HEK293 (cell line): ENCODE data around the gene ZNF484.

Experiments used
- CTCF ChIA-PET: fragments of 350-600 bp; formaldehyde crosslinking; extraction: SDS; loops from one replicate; lab custom pipeline; 2021; ENCODE audit warnings: antibody characterized with exemption; lab: Yijun Ruan, JAX
- POLR2A ChIA-PET: fragments of 300-600 bp; formaldehyde crosslinking; extraction: SDS; loops from one replicate; lab custom pipeline; 2020; ENCODE audit warnings: antibody characterized with exemption, inconsistent platforms; lab: Yijun Ruan, JAX
- H3K27ac ChIP-seq: fragments of 200-500 bp; sonication (Bioruptor generic); 2 replicates; pipeline ENCODE4 v1.5.1; 2014; ENCODE audit warnings: low read depth, low read length, control low read depth, inconsistent platforms; ENCODE audit errors: extremely low read depth
- H3K36me3 ChIP-seq, 2 experiments: fragments of 200-500 bp in 1 of 2; sonication (Bioruptor generic) in 1 of 2; 1 replicate in 1 of 2; 2 replicates in 1 of 2; pipeline ENCODE4 v1.5.1; 2014 to 2017; ENCODE audit warnings: inconsistent platforms in 2 of 2, low read length in 2 of 2; ENCODE audit not compliant: control insufficient read depth in 2 of 2, insufficient read depth in 1 of 2
- H3K4me1 ChIP-seq: fragments of 200-500 bp; sonication (Bioruptor generic); 2 replicates; pipeline ENCODE4 v1.5.1; 2014; ENCODE audit warnings: mild to moderate bottlenecking, low read length, inconsistent platforms; ENCODE audit not compliant: control insufficient read depth, insufficient read depth
- H3K4me3 ChIP-seq: 2 replicates; pipeline ENCODE4 v1.5.1; 2011; ENCODE audit warnings: low read depth, mild to moderate bottlenecking, control low read depth, low read length, moderate library complexity
- H3K9me3 ChIP-seq: fragments of 200-500 bp; sonication (Bioruptor generic); 2 replicates; pipeline ENCODE4 v1.5.1; 2014; ENCODE audit warnings: low read depth, low read length, inconsistent platforms; ENCODE audit not compliant: control insufficient read depth, insufficient read depth
- EGR2 ChIP-seq: fragments of 450-650 bp; formaldehyde crosslinking; IDR thresholded peaks from 2 replicates; pipeline ENCODE4 v1.5.1; 2016; ENCODE audit warnings: low read depth, missing biosample characterization, missing genetic modification characterization
- ELK4 ChIP-seq: IDR thresholded peaks from 2 replicates; pipeline ENCODE4 v1.6.1; 2011; ENCODE audit warnings: mild to moderate bottlenecking, low read depth, low read length, borderline replicate concordance
- FEZF1 ChIP-seq: fragments of 450-650 bp; formaldehyde crosslinking; IDR thresholded peaks from 2 replicates; pipeline ENCODE4 v1.5.1; 2016; ENCODE audit warnings: missing biosample characterization, missing genetic modification characterization
- HOXD13 ChIP-seq: sonication (generic); formaldehyde crosslinking; IDR thresholded peaks from 2 replicates; pipeline ENCODE4 v1.8.0; 2022; ENCODE audit warnings: missing genetic modification reagents, borderline replicate concordance
- KLF16 ChIP-seq: fragments of 450-650 bp; formaldehyde crosslinking; IDR thresholded peaks from 2 replicates; pipeline ENCODE4 v1.5.1; 2017; ENCODE audit warnings: missing biosample characterization, missing genetic modification characterization
- OSR2 ChIP-seq: fragments of 450-650 bp; formaldehyde crosslinking; IDR thresholded peaks from 2 replicates; pipeline ENCODE4 v1.5.1; 2016; ENCODE audit warnings: missing biosample characterization, missing genetic modification characterization
- SALL2 ChIP-seq: fragments of 450-650 bp; formaldehyde crosslinking; IDR thresholded peaks from 2 replicates; pipeline ENCODE4 v1.5.0; 2017; ENCODE audit warnings: missing biosample characterization, mild to moderate bottlenecking, missing genetic modification characterization, borderline replicate concordance
- YY1 ChIP-seq: fragments of 450-650 bp; formaldehyde crosslinking; IDR thresholded peaks from 2 replicates; pipeline ENCODE4 v1.5.1; 2018; ENCODE audit warnings: missing biosample characterization, missing genetic modification characterization
- ZBTB1 ChIP-seq: fragments of 450-650 bp; formaldehyde crosslinking; IDR thresholded peaks from 2 replicates; pipeline ENCODE4 v1.5.1; 2016; ENCODE audit warnings: missing biosample characterization, missing genetic modification characterization
- ZBTB10 ChIP-seq: fragments of 450-650 bp; formaldehyde crosslinking; IDR thresholded peaks from 2 replicates; pipeline ENCODE4 v1.5.1; 2016; ENCODE audit warnings: missing biosample characterization, missing genetic modification characterization
- ZBTB6 ChIP-seq: fragments of 450-650 bp; formaldehyde crosslinking; IDR thresholded peaks from 2 replicates; pipeline ENCODE4 v1.5.1; 2017; ENCODE audit warnings: missing biosample characterization, missing genetic modification characterization
- ZBTB7A ChIP-seq: fragments of 450-650 bp; formaldehyde crosslinking; IDR thresholded peaks from 2 replicates; pipeline ENCODE4 v1.5.1; 2016; ENCODE audit warnings: low read depth, missing biosample characterization, missing genetic modification characterization
- ZFHX2 ChIP-seq: fragments of 450-650 bp; formaldehyde crosslinking; conservative IDR thresholded peaks from 2 replicates; pipeline ENCODE4 v1.5.1; 2016; ENCODE audit warnings: missing biosample characterization, missing genetic modification characterization
- ZNF18 ChIP-seq: fragments of 450-650 bp; formaldehyde crosslinking; IDR thresholded peaks from 2 replicates; pipeline ENCODE4 v1.5.1; 2016; ENCODE audit warnings: missing biosample characterization, missing genetic modification characterization
- ZNF302 ChIP-seq: fragments of 450-650 bp; formaldehyde crosslinking; IDR thresholded peaks from 2 replicates; pipeline ENCODE4 v1.5.1; 2016; ENCODE audit warnings: missing biosample characterization, missing genetic modification characterization, low read depth
- ZNF311 ChIP-seq: fragments of 450-650 bp; formaldehyde crosslinking; IDR thresholded peaks from 2 replicates; pipeline ENCODE4 v1.5.1; 2017; ENCODE audit warnings: missing biosample characterization, missing genetic modification characterization, borderline replicate concordance
- ZNF394 ChIP-seq: fragments of 450-650 bp; formaldehyde crosslinking; IDR thresholded peaks from 2 replicates; pipeline ENCODE4 v1.5.1; 2016; ENCODE audit warnings: missing biosample characterization, missing genetic modification characterization, mild to moderate bottlenecking, moderate library complexity, borderline replicate concordance
- ZNF521 ChIP-seq: fragments of 450-650 bp; formaldehyde crosslinking; IDR thresholded peaks from 2 replicates; pipeline ENCODE4 v1.5.1; 2017; ENCODE audit warnings: missing biosample characterization, mild to moderate bottlenecking, missing genetic modification characterization
- ZNF558 ChIP-seq: fragments of 450-650 bp; formaldehyde crosslinking; IDR thresholded peaks from 2 replicates; pipeline ENCODE4 v1.5.1; 2016; ENCODE audit warnings: missing biosample characterization, missing genetic modification characterization
- ZNF600 ChIP-seq: fragments of 450-650 bp; formaldehyde crosslinking; IDR thresholded peaks from 2 replicates; pipeline ENCODE4 v1.5.1; 2016; ENCODE audit warnings: missing biosample characterization, missing genetic modification characterization
- ZNF610 ChIP-seq: fragments of 450-650 bp; formaldehyde crosslinking; IDR thresholded peaks from 2 replicates; pipeline ENCODE4 v1.5.1; 2016; ENCODE audit warnings: missing biosample characterization, missing genetic modification characterization, borderline replicate concordance
- ZNF654 ChIP-seq: fragments of 450-650 bp; formaldehyde crosslinking; IDR thresholded peaks from 2 replicates; pipeline ENCODE4 v1.5.1; 2016; ENCODE audit warnings: low read depth, missing biosample characterization, missing genetic modification characterization
- ZNF785 ChIP-seq: fragments of 450-650 bp; formaldehyde crosslinking; IDR thresholded peaks from 2 replicates; pipeline ENCODE4 v1.5.1; 2016; ENCODE audit warnings: missing biosample characterization, missing genetic modification characterization
- TF ChIP-seq, protein P1 (sequence below): fragments of 450-650 bp; formaldehyde crosslinking; conservative IDR thresholded peaks from 2 replicates; pipeline ENCODE4 v1.5.1; 2016; ENCODE audit warnings: low read depth, missing biosample characterization, missing genetic modification characterization

Gene ZNF484

GRCh38 chr9:92807031-92807756, 70.6 kb downstream of the ZNF484 start (continued):
- no peak for TF ChIP-seq HOXD13 (CRISPR knock-in tag)
- no peak for TF ChIP-seq ZBTB7A (tag by site-specific recombination)
- no peak for TF ChIP-seq KLF16 (tag by site-specific recombination)

DNA sequence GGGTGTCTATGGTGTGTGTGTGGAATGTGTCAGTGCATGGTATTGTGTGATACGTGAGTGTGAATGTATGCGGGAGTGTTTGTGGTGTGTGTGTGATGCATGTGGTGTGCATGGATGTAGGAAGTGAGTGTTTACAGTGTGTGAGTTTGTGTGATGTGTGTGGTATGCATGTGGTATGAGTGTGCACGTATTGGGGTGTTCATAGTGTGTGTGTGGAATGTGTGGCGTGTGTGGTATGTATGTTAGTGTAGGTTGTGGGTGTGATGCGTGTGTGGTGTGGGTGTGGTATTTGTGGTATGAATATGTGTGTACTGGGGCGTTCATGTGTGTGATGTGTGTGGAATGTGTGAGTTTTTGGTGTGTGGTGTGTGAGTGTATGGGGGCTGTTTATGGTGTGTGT, 73.1 kb downstream of the ZNF484 start:
- CTCF ChIA-PET, result interaction anchor here (1.3 kb wide), 1 partner anchor 14 kb away, joined by 3 read pairs; no protein-coding TSS in a partner anchor
- H3K9me3 ChIP-seq, result no peaks in the 10 kb centered on the region
- POLR2A ChIA-PET, result no interaction called here
- TF ChIP-seq ZNF18, result peak; percentile 89
- no peak for TF ChIP-seq YY1
- no peak for TF ChIP-seq FEZF1
- no peak for TF ChIP-seq ZBTB7A (tag by site-specific recombination)
- TF ChIP-seq HOXD13 (CRISPR knock-in tag), result no peak
- no peak for TF ChIP-seq ZNF600 (tag by site-specific recombination)
- no peak for TF ChIP-seq OSR2 (tag by site-specific recombination)
- no peak for TF ChIP-seq ZNF394
- TF ChIP-seq ELK4, result no peak
- no peak for TF ChIP-seq ZBTB1
- no peak for TF ChIP-seq ZBTB6 (tag by site-specific recombination)
- TF ChIP-seq ZNF521 (tag by site-specific recombination), result no peak
- no peak for TF ChIP-seq ZNF558 (tag by site-specific recombination)
- TF ChIP-seq ZNF610 (tag by site-specific recombination), result no peak
- TF ChIP-seq EGR2, result 0 out of 2 replicates have a peak, but pooled peaks have one; percentile 33
- no peak for TF ChIP-seq ZNF311 (tag by site-specific recombination)
- TF ChIP-seq ZNF785 (tag by site-specific recombination), result no peak
- TF ChIP-seq, protein P1, sequence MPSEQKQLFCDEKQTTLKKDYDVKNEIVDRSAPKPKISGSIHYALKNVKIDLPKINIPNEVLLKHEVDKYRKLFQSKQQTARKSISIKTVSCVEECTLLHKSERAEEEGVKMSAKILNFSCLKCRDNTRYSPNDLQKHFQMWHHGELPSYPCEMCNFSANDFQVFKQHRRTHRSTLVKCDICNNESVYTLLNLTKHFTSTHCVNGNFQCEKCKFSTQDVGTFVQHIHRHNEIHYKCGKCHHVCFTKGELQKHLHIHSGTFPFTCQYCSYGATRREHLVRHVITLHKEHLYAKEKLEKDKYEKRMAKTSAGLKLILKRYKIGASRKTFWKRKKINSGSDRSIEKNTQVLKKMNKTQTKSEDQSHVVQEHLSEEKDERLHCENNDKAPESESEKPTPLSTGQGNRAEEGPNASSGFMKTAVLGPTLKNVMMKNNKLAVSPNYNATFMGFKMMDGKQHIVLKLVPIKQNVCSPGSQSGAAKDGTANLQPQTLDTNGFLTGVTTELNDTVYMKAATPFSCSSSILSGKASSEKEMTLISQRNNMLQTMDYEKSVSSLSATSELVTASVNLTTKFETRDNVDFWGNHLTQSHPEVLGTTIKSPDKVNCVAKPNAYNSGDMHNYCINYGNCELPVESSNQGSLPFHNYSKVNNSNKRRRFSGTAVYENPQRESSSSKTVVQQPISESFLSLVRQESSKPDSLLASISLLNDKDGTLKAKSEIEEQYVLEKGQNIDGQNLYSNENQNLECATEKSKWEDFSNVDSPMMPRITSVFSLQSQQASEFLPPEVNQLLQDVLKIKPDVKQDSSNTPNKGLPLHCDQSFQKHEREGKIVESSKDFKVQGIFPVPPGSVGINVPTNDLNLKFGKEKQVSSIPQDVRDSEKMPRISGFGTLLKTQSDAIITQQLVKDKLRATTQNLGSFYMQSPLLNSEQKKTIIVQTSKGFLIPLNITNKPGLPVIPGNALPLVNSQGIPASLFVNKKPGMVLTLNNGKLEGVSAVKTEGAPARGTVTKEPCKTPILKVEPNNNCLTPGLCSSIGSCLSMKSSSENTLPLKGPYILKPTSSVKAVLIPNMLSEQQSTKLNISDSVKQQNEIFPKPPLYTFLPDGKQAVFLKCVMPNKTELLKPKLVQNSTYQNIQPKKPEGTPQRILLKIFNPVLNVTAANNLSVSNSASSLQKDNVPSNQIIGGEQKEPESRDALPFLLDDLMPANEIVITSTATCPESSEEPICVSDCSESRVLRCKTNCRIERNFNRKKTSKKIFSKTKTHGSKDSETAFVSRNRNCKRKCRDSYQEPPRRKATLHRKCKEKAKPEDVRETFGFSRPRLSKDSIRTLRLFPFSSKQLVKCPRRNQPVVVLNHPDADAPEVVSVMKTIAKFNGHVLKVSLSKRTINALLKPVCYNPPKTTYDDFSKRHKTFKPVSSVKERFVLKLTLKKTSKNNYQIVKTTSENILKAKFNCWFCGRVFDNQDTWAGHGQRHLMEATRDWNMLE (tag by site-specific recombination), result no peak
- no peak for TF ChIP-seq ZNF654 (tag by site-specific recombination)
- no peak for TF ChIP-seq ZNF302
- TF ChIP-seq ZBTB10 (tag by site-specific recombination), result no peak
- TF ChIP-seq SALL2 (tag by site-specific recombination), result no peak
- TF ChIP-seq ZFHX2, result peak; percentile 59

More for the DNA sequence above, 73.1 kb downstream of the ZNF484 start:
- Histone ChIP-seq H3K4me3 (no peak overlapping the region), H3K27ac (no peak overlapping the region), H3K36me3 (no peaks in the 10 kb centered on the region), H3K4me1 (no peaks in the 10 kb centered on the region)
